HepG2 (cell line): ENCODE data around the gene SLC25A19. TPM values are rescaled to one million over a fixed set of nuclear protein-coding genes. Genes with fewer than 3 reads are reported as not detected.

Source experiments
- GMEB2 ChIP-seq: IDR thresholded peaks from 2 replicates; pipeline ENCODE4 v1.6.1; 2016; ENCODE audit warnings: missing biosample characterization, missing genetic modification reagents, low read depth
- KDM5A ChIP-seq: fragments of 200-600 bp; sonication (generic); IDR thresholded peaks from 2 replicates; pipeline ENCODE4 v1.7.0; 2018; ENCODE audit warnings: antibody characterized with exemption, mild to moderate bottlenecking, low read length, borderline replicate concordance
- SIX4 ChIP-seq: sonication (generic); formaldehyde crosslinking; IDR thresholded peaks from 2 replicates; pipeline ENCODE4 v1.4.0; 2020; ENCODE audit warnings: missing genetic modification reagents
- STAT5B ChIP-seq: sonication (generic); formaldehyde crosslinking; IDR thresholded peaks from 2 replicates; pipeline ENCODE4 v1.4.0; 2020; ENCODE audit warnings: missing genetic modification reagents
- ZBTB1 ChIP-seq: sonication (generic); formaldehyde crosslinking; IDR thresholded peaks from 2 replicates; pipeline ENCODE4 v1.4.0; 2020; ENCODE audit warnings: missing genetic modification reagents, borderline replicate concordance
- ZBTB46 ChIP-seq: sonication (generic); formaldehyde crosslinking; IDR thresholded peaks from 2 replicates; pipeline ENCODE4 v1.4.0; 2020; ENCODE audit warnings: mild to moderate bottlenecking, missing genetic modification reagents, borderline replicate concordance
- ZNF550 ChIP-seq: sonication (generic); formaldehyde crosslinking; IDR thresholded peaks from 2 replicates; pipeline ENCODE4 v1.4.0; 2020; ENCODE audit warnings: mild to moderate bottlenecking, missing genetic modification reagents, borderline replicate concordance
- ZNF678 ChIP-seq: sonication (generic); formaldehyde crosslinking; IDR thresholded peaks from 2 replicates; pipeline ENCODE4 v1.4.0; 2020; ENCODE audit warnings: mild to moderate bottlenecking, missing genetic modification reagents
- ZNF790 ChIP-seq: sonication (generic); formaldehyde crosslinking; IDR thresholded peaks from 2 replicates; pipeline ENCODE4 v1.8.0; 2022; ENCODE audit warnings: missing genetic modification reagents, mild to moderate bottlenecking, borderline replicate concordance
- polyA plus RNA-seq, 8 experiments: library from polyadenylated mRNA; depleted of rRNA in 3 of 8; stranded (reverse) in 7 of 8; unstranded in 1 of 8; fragments of >200 nt; fragmentation: Illumina TruSeq in 4 of 8; extraction: Trizol in 4 of 8; gene quantifications; 2 replicates each; pipeline versions ENCODE4 v1.2.1 to v1.2.3, GENCODE V29; 2011 to 2016; ENCODE audit warnings: low read depth in 4 of 8, missing spikeins in 1 of 8, mixed read lengths in 1 of 8; ENCODE audit not compliant: insufficient read depth in 1 of 8
- total RNA-seq, 5 experiments: library from RNA; depleted of rRNA; stranded (reverse); fragments of >200 nt; fragmentation: Illumina TruSeq; extraction: Trizol; gene quantifications; 2 replicates each; pipeline ENCODE4 v1.2.3, GENCODE V29; 2016; ENCODE audit warnings: low read depth in 1 of 5
- TF ChIP-seq, protein P1 (sequence below): sonication (generic); formaldehyde crosslinking; IDR thresholded peaks from 2 replicates; pipeline ENCODE4 v1.8.0; 2022; ENCODE audit warnings: low read depth, missing genetic modification reagents
- TF ChIP-seq, protein P2 (sequence below): sonication (generic); formaldehyde crosslinking; IDR thresholded peaks from 2 replicates; pipeline ENCODE4 v1.8.0; 2022; ENCODE audit warnings: missing genetic modification reagents, mild to moderate bottlenecking, borderline replicate concordance
- TF ChIP-seq, protein P3 (sequence below): sonication (generic); formaldehyde crosslinking; IDR thresholded peaks from 2 replicates; pipeline ENCODE4 v1.4.0; 2020; ENCODE audit warnings: missing genetic modification reagents
- TF ChIP-seq, protein P4 (sequence below), 2 experiments: IDR thresholded peaks; 2 replicates each; pipeline ENCODE4 v1.6.1; 2011 to 2012; ENCODE audit warnings: low read length in 2 of 2, borderline replicate concordance in 1 of 2, low read depth in 1 of 2, mild to moderate bottlenecking in 1 of 2, moderate library complexity in 1 of 2

Gene SLC25A19
- total and polyA plus RNA-seq, 2 of the 13 experiments (the other 11 are each of a cell fraction or from before 2014, with no cell fraction given), result 24.4 to 41.4 TPM

DNA sequence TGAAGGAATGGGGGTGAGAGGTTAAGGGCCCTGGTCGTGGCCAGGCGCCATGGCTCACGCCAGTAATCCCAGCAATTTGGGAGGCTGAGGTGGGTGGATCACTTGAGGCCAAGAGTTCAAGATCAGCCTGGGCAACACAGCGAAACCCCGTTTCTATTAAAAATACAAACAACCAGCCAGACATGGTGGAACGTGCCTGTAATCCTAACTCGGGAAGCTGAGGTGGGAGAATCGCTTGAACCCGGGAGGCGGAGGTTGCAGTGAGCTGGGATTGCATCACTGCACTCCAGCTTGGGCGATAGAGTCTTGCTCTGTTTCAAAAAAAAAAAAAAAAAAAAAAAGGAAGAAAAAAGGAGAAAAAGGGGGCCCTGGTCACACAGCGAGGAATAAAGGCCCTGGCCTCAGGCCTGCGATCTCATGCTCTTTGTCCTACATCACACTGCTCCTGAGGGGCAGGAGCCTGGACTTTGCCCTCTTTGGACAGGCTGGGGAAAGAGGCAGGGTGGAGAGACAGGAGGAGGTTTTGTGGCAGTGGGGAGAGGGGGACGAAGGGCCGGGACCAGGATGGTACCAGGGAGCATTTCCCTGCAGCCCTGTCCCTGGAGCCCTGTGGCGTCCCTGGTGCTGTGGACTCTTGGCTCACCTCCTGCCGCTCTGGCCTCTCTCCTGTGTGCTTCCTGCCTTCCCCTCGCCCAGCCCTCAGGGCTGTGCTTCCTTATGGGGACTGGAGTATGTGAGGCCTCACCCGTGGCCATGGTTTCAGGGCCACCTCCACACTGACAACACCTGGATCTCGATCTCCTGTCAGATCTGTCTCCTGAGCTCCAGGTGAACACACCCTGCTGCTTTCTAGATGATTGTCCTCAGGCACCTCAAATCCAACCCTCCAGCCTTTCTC, 19.7 kb upstream of the SLC25A19 start (continued):
- TF ChIP-seq GMEB2 (CRISPR knock-in tag) (no peak), ZNF678 (CRISPR knock-in tag) (no peak), ZBTB46 (CRISPR knock-in tag) (0 out of 2 replicates have a peak, but pooled peaks have one; percentile 70), SIX4 (CRISPR knock-in tag) (no peak), ZBTB1 (CRISPR knock-in tag) (no peak), KDM5A (no peak), ZNF790 (no peak; the same call in 1 of the 2 replicates), ZNF550 (CRISPR knock-in tag) (no peak), STAT5B (CRISPR knock-in tag) (no peak)
- TF ChIP-seq, protein P1, sequence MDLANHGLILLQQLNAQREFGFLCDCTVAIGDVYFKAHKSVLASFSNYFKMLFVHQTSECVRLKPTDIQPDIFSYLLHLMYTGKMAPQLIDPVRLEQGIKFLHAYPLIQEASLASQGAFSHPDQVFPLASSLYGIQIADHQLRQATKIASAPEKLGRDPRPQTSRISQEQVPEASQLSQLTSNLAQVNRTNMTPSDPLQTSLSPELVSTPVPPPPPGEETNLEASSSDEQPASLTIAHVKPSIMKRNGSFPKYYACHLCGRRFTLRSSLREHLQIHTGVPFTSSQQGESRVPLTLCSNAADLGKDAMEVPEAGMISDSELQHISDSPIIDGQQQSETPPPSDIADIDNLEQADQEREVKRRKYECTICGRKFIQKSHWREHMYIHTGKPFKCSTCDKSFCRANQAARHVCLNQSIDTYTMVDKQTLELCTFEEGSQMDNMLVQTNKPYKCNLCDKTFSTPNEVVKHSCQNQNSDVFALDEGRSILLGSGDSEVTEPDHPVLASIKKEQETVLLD, result no peak
- TF ChIP-seq, protein P2, sequence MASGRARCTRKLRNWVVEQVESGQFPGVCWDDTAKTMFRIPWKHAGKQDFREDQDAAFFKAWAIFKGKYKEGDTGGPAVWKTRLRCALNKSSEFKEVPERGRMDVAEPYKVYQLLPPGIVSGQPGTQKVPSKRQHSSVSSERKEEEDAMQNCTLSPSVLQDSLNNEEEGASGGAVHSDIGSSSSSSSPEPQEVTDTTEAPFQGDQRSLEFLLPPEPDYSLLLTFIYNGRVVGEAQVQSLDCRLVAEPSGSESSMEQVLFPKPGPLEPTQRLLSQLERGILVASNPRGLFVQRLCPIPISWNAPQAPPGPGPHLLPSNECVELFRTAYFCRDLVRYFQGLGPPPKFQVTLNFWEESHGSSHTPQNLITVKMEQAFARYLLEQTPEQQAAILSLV, result peak; percentile 73; the same call in 1 of the 2 replicates
- TF ChIP-seq, protein P3, sequence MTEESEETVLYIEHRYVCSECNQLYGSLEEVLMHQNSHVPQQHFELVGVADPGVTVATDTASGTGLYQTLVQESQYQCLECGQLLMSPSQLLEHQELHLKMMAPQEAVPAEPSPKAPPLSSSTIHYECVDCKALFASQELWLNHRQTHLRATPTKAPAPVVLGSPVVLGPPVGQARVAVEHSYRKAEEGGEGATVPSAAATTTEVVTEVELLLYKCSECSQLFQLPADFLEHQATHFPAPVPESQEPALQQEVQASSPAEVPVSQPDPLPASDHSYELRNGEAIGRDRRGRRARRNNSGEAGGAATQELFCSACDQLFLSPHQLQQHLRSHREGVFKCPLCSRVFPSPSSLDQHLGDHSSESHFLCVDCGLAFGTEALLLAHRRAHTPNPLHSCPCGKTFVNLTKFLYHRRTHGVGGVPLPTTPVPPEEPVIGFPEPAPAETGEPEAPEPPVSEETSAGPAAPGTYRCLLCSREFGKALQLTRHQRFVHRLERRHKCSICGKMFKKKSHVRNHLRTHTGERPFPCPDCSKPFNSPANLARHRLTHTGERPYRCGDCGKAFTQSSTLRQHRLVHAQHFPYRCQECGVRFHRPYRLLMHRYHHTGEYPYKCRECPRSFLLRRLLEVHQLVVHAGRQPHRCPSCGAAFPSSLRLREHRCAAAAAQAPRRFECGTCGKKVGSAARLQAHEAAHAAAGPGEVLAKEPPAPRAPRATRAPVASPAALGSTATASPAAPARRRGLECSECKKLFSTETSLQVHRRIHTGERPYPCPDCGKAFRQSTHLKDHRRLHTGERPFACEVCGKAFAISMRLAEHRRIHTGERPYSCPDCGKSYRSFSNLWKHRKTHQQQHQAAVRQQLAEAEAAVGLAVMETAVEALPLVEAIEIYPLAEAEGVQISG (CRISPR knock-in tag), result peak; percentile 87
- TF ChIP-seq, protein P4, sequence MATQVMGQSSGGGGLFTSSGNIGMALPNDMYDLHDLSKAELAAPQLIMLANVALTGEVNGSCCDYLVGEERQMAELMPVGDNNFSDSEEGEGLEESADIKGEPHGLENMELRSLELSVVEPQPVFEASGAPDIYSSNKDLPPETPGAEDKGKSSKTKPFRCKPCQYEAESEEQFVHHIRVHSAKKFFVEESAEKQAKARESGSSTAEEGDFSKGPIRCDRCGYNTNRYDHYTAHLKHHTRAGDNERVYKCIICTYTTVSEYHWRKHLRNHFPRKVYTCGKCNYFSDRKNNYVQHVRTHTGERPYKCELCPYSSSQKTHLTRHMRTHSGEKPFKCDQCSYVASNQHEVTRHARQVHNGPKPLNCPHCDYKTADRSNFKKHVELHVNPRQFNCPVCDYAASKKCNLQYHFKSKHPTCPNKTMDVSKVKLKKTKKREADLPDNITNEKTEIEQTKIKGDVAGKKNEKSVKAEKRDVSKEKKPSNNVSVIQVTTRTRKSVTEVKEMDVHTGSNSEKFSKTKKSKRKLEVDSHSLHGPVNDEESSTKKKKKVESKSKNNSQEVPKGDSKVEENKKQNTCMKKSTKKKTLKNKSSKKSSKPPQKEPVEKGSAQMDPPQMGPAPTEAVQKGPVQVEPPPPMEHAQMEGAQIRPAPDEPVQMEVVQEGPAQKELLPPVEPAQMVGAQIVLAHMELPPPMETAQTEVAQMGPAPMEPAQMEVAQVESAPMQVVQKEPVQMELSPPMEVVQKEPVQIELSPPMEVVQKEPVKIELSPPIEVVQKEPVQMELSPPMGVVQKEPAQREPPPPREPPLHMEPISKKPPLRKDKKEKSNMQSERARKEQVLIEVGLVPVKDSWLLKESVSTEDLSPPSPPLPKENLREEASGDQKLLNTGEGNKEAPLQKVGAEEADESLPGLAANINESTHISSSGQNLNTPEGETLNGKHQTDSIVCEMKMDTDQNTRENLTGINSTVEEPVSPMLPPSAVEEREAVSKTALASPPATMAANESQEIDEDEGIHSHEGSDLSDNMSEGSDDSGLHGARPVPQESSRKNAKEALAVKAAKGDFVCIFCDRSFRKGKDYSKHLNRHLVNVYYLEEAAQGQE (IDR thresholded peaks at IDR 0.05; ENCODE audit: borderline replicate concordance in 1 of 2, low read depth in 1 of 2, low read length in 2 of 2), result peak in 1 of 2 experiments; percentile 37; a peak in 1 of 4 replicates
